PC-9 (cell line): Measurements from ENCODE around the gene FAM184A.

ENCODE experiments used
- CTCF ChIP-seq: fragments of 200-600 bp; sonication (generic); conservative IDR thresholded peaks from 2 replicates; pipeline ENCODE4 v1.6.1; 2017; ENCODE audit warnings: mixed run types, antibody characterized with exemption, mild to moderate bottlenecking, moderate library complexity
- EZH2 ChIP-seq: fragments of 200-600 bp; sonication (generic); IDR thresholded peaks from 2 replicates; pipeline ENCODE4 v1.8.0; 2017; ENCODE audit warnings: antibody characterized with exemption, low read depth

DNA sequence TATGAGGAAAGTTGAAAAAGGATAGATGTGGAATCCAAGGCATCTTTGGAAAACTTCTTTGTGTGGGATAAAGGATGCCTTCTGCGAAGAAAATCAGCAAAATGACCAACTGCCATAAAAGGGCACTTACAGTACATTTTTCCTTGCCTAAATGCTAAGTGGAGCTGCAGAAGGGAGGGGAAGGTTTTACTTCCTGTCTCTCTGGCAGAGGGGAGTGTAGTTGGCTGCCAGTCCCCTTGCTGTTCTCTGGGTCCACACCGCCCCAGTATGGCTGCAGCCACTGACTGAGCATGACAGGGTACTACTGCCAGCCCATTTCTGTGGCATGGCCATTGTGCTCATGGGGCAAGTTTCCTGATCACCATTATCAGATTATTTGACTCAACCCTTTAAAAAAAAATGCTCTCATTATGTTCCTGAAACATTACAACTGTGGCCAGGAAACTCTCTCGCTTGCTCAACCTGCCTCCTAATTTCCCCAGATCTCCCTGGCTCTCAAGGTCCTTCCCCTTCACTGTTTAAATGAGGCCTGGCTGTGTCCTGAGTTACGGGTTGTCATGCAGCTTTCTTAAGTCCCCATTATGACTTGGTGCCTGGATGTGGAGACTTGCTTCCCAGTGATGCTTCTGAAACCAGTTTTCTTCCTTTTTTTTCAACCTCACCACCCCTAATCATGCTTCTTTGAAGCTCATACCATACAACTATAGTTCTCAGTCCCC, 34.5 kb upstream of the FAM184A start:
- TF ChIP-seq CTCF: no peak
- no peak for TF ChIP-seq EZH2
